Upper lobe of left lung (tissue), 6 donors: ENCODE results near the gene SPTBN1. TPM values are rescaled to one million over a fixed set of nuclear protein-coding genes. Genes with fewer than 3 reads are reported as not detected.
A peak's percentile ranks its signal among the peaks of the same experiment; 100 is the strongest.

Experiments
- ATAC-seq, 2 donors: fragments of 200-7000 bp; cut with Tn5 transposase; one replicate each; pipeline ENCODE4 v1.9.1; 2022; ENCODE audit warnings: mild to moderate bottlenecking in 2 of 2, moderate library complexity in 2 of 2; ENCODE audit not compliant: low FRiP score in 2 of 2
- DNase-seq, 2 donors: peaks; one replicate each; pipeline ENCODE4 v3.0.0-alpha.2; 2019 to 2020
- H3K27ac ChIP-seq, 4 donors: fragments of 200-600 bp; sonication (generic); one replicate each; pipeline ENCODE4 v1.5.1; 2016 to 2019
- H3K27me3 ChIP-seq, 4 donors: fragments of 200-600 bp; sonication (generic); one replicate each; pipeline ENCODE4 v1.5.1; 2017 to 2019
- H3K36me3 ChIP-seq, 4 donors: fragments of 200-600 bp; sonication (generic); one replicate each; pipeline ENCODE4 v1.5.1; 2016 to 2019
- H3K4me1 ChIP-seq, 4 donors: fragments of 200-600 bp; sonication (generic); one replicate each; pipeline ENCODE4 v1.5.1; 2018 to 2019
- H3K4me3 ChIP-seq, 4 donors: fragments of 200-600 bp; sonication (generic); one replicate each; pipeline ENCODE4 v1.5.1; 2017 to 2019; ENCODE audit warnings: mild to moderate bottlenecking in 2 of 4, moderate library complexity in 1 of 4
- H3K9me3 ChIP-seq, 4 donors: fragments of 200-600 bp; sonication (generic); one replicate each; pipeline ENCODE4 v1.5.1; 2018 to 2019
- CTCF ChIP-seq, 6 experiments: fragments of 450-650 bp in 4 of 6; fragments of 200-600 bp in 2 of 6; sonication (generic) in 2 of 6; IDR thresholded peaks; one replicate each; pipeline ENCODE4 v1.5.1; 2016 to 2019; ENCODE audit warnings: antibody characterized with exemption in 6 of 6
- EP300 ChIP-seq, 4 donors: sonication (generic); formaldehyde crosslinking; IDR thresholded peaks; one replicate each; pipeline ENCODE4 v1.5.1; 2017; ENCODE audit warnings: antibody characterized with exemption in 4 of 4, control low read depth in 2 of 4
- POLR2A ChIP-seq, 4 donors: fragments of 450-650 bp; IDR thresholded peaks; one replicate each; pipeline ENCODE4 v1.5.1; 2016 to 2017; ENCODE audit warnings: antibody characterized with exemption in 4 of 4, mild to moderate bottlenecking in 2 of 4
- POLR2AphosphoS5 ChIP-seq, 2 donors: sonication (generic); formaldehyde crosslinking; IDR thresholded peaks; one replicate each; pipeline ENCODE4 v1.5.1; 2017; ENCODE audit warnings: antibody characterized with exemption in 2 of 2
- WGBS, 2 donors: methylation state at CpG; one replicate each; pipeline ENCODE4 v1.1.5; 2017 to 2018; 5-methylcytosine and 5-hydroxymethylcytosine counted together
- total RNA-seq, 6 donors: library from RNA; depleted of rRNA in 4 of 6; stranded (reverse); fragments of >200 nt in 4 of 6; gene quantifications; one replicate each; pipeline versions ENCODE4 v1.1.0 to v1.2.1, GENCODE V29; 2016 to 2021
- donor health status: DM: no; HTN: no; CAD: no; lungs with moderate emphysema.
- donor health status: DM: no; HTN: yes; CAD: no; lungs with severe emphysema.

Gene SPTBN1
- total RNA-seq, 6 donors from 2014 or later, result 449 to 911 (median 654) TPM

GRCh38 chr2:54456612-54457322 is 640 bp downstream of the SPTBN1 start:
- Histone ChIP-seq H3K4me1 (peaks cover 16 to 68% (median 21%) of the 10 kb centered on the region in 4 donors), H3K4me3 (peak overlapping the region; percentile 81 to 91 (median 87)), H3K27ac (peak overlapping the region; percentile 95 to 97 (median 97)), H3K27me3 (peaks cover 0 to 11% (median 1%) of the 10 kb centered on the region in 4 donors), H3K9me3 (no peaks in the 10 kb centered on the region), H3K36me3 (no peaks in the 10 kb centered on the region)
- ATAC-seq (peak; percentile 51 to 53), DNase-seq (no peak)
- TF ChIP-seq POLR2A (IDR thresholded peaks at IDR 0.05) (no peak), EP300 (IDR thresholded peaks at IDR 0.05) (no peak), CTCF (IDR thresholded peaks at IDR 0.05) (peak in 4 of 6 experiments; percentile 8 to 41 (median 31))
- WGBS, 2 donors, result 1% methylated on average over 34 of the region's 87 CpGs; no CpG with 5 or more reads in 1 of the 2 donors

- ATAC-seq (peak; percentile 11 to 35), DNase-seq (peak; percentile 44 to 85)
- peaks cover 20 to 70% (median 26%) of the 10 kb centered on the region in 4 donors for H3K4me1 ChIP-seq
- H3K36me3 ChIP-seq, result no peaks in the 10 kb centered on the region
- H3K9me3 ChIP-seq, result no peaks in the 10 kb centered on the region
- peaks cover 0 to 11% (median 1%) of the 10 kb centered on the region in 4 donors for H3K27me3 ChIP-seq
- peak overlapping the region; percentile 95 to 97 (median 97) for H3K27ac ChIP-seq
- peak overlapping the region; percentile 81 to 91 (median 87) for H3K4me3 ChIP-seq
- 0 to 1% methylated on average over 15 to 32 of the region's 35 CpGs for WGBS, 2 donors
- TF ChIP-seq POLR2AphosphoS5 (IDR thresholded peaks at IDR 0.05) (no peak), POLR2A (IDR thresholded peaks at IDR 0.05) (peak in 1 of 4 donors; percentile 29)
Observed at GRCh38 chr2:54457323-54458023, 1.3 kb downstream of the SPTBN1 start.

- 1 to 14% methylated on average over 2 of the region's 2 CpGs for WGBS, 2 donors
Observed at GRCh38 chr2:54459037-54459441, 2.9 kb downstream of the SPTBN1 start.

GRCh38 chr2:54461261-54461660 is 5.1 kb downstream of the SPTBN1 start:
- H3K27ac ChIP-seq, result peak overlapping the region; percentile 39 to 97 (median 70)
- H3K9me3 ChIP-seq, result no peaks in the 10 kb centered on the region
- H3K4me3 ChIP-seq, result peak overlapping the region in 1 of 4 donors; percentile 91
- ATAC-seq (no peak), DNase-seq (no peak)
- peaks cover 0 to 5% (median under 1%) of the 10 kb centered on the region in 4 donors for H3K27me3 ChIP-seq
- 15 to 24% methylated on average over 4 of the region's 4 CpGs for WGBS, 2 donors
- H3K36me3 ChIP-seq, result no peaks in the 10 kb centered on the region
- H3K4me1 ChIP-seq, result peaks cover 22 to 70% (median 33%) of the 10 kb centered on the region in 4 donors
- TF ChIP-seq CTCF (IDR thresholded peaks at IDR 0.05) (no peak), POLR2AphosphoS5 (IDR thresholded peaks at IDR 0.05) (peak in 1 of 2 donors; percentile 26)

More at GRCh38 chr2:54459037-54459441, 2.9 kb downstream of the SPTBN1 start:
- H3K4me3 ChIP-seq, result peak overlapping the region; percentile 25 to 91 (median 83)
- H3K36me3 ChIP-seq, result no peaks in the 10 kb centered on the region
- TF ChIP-seq EP300 (IDR thresholded peaks at IDR 0.05) (no peak), POLR2AphosphoS5 (IDR thresholded peaks at IDR 0.05) (peak; percentile 20 to 22), POLR2A (IDR thresholded peaks at IDR 0.05) (peak in 1 of 4 donors; percentile 30), CTCF (IDR thresholded peaks at IDR 0.05) (no peak)
- H3K27ac ChIP-seq, result peak overlapping the region; percentile 95 to 97 (median 97)
- peaks cover 20 to 82% (median 32%) of the 10 kb centered on the region in 4 donors for H3K4me1 ChIP-seq
- no peaks in the 10 kb centered on the region for H3K9me3 ChIP-seq
- peaks cover 0 to 11% (median 1%) of the 10 kb centered on the region in 4 donors for H3K27me3 ChIP-seq
- DNase-seq (no peak), ATAC-seq (no peak)

- no peaks in the 10 kb centered on the region for H3K9me3 ChIP-seq
- 46 to 60% methylated on average over 2 of the region's 2 CpGs for WGBS, 2 donors
- ATAC-seq (no peak), DNase-seq (no peak)
- TF ChIP-seq EP300 (IDR thresholded peaks at IDR 0.05), result no peak
- TF ChIP-seq POLR2A (IDR thresholded peaks at IDR 0.05), result no peak
- no peak for TF ChIP-seq POLR2AphosphoS5 (IDR thresholded peaks at IDR 0.05)
- TF ChIP-seq CTCF (IDR thresholded peaks at IDR 0.05), result no peak
- H3K27me3 ChIP-seq, result no peaks in the 10 kb centered on the region
- H3K27ac ChIP-seq, result peak overlapping the region in 3 of 4 donors; percentile 27 to 71 (median 30)
- no peak overlapping the region for H3K4me3 ChIP-seq
- peaks cover 0 to 4% (median 0%) of the 10 kb centered on the region in 4 donors for H3K36me3 ChIP-seq
- peaks cover 27 to 46% (median 41%) of the 10 kb centered on the region in 4 donors for H3K4me1 ChIP-seq
Observed at GRCh38 chr2:54464341-54464740, 8.2 kb downstream of the SPTBN1 start.
